ENCODE measurements around the gene ARHGAP33. TPM values are rescaled to one million over a fixed set of nuclear protein-coding genes. Genes with fewer than 3 reads are reported as not detected.

The ARHGAP33 gene
- total RNA-seq, 3 donors from 2014 or later = 5.5 to 6.9 (median 6.2) TPM

DNA sequence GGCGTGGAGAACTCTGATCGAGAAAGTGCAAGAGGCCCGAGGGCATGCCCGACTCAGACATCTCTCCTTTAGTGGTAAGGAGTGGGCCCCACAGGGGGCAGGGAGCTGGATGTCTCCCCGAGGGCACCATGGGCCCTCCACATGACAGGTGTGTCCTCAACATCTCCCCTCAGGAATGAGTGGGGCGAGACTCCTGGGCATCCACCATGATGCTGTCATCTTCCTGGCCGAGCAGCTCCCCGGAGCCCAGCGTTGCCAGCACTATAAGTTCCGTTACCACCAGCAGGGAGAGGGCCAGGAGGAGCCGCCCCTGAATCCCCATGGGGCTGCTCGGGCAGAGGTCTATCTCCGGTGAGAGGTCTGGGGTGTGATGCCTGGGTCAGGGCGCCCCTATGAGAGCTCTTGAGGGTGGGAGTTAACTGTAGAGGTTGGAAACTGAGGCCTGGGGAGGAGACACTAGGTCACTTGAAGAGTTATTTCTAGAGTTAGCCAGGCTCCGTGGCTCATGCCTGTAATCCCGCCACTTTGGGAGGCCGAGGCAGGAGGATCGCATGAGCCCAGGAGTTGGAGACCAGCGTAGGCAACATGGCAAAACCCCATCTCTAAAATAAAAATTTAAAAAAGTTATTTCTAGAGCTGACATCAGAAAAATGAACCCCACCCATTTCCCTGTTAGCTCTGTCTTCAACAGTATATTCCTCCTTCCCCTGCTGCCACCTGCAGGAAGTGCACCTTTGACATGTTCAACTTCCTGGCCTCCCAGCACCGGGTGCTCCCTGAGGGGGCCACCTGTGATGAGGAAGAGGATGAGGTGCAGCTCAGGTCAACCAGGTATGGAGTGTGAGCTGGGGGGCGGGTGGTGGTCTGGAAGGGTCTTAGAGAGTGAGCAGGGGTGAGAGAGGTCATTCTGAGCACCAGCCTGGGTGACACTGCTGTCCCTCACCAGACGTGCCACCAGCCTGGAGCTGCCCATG lies 38.2 kb upstream of the ARHGAP33 start:
- Mint-ChIP-seq H3K4me1 (ENCODE audit: low read depth) (peaks cover 24% of the 10 kb centered on the region), H3K4me3 (no peak overlapping the region), H3K9me3 (no peaks in the 10 kb centered on the region), H3K27me3 (ENCODE audit: low read depth) (no peaks in the 10 kb centered on the region), H3K36me3 (ENCODE audit: insufficient read depth) (peaks cover 28% of the 10 kb centered on the region)
- DNase-seq (no peak), ATAC-seq (no peak)

DNA sequence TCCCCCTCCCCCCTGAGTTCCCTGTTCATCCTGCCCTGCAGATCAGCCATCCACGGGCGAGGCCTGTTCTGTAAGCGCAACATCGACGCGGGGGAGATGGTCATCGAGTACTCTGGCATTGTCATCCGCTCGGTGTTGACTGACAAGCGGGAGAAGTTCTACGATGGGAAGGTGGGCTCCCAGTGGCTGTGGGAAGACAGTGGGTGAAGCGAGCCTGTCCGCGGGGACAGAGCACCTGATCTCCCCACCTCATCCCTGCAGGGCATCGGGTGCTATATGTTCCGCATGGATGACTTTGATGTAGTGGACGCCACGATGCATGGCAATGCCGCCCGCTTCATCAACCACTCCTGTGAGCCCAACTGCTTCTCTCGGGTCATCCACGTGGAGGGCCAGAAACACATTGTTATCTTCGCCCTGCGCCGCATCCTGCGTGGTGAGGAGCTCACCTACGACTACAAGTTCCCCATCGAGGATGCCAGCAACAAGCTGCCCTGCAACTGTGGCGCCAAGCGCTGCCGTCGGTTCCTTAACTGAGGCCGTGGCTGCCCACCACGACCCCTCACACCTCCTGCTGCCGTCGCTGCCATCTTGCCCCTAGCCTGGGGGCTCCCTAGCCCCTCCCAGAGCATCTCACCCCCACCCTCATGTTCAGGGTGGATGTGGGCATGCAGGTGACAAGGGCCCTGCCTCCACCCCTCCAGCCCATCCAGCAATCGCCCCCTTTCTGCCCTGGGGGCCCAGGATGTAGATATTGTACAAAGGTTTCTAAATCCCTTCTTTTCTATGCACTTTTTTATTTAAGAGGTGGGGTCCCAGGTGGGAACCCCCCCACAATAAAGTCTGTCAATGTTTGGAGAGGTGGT lies 37.1 kb upstream of the ARHGAP33 start:
- peaks cover 34% of the 10 kb centered on the region for H3K36me3 Mint-ChIP-seq (ENCODE audit: insufficient read depth)
- ATAC-seq = no peak

DNA sequence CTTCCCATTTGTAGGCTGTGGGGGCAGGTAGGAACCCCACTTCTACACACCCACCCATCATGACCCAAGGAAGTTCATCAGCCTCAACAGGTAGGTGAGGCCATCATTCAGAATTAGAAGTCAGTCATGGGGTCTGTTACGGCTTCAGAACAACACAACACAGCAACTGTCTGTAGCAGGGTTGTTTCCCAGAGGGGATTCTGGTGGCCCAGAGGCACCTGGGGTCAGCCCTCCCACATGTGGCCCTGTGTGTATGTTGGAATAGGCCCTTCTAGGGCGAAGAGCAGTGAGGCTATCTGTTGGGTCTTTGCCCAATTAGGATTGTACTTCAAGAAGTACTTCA lies 36.5 kb upstream of the ARHGAP33 start:
- Mint-ChIP-seq H3K4me1 (ENCODE audit: low read depth) (peaks cover 38% of the 10 kb centered on the region), H3K36me3 (ENCODE audit: insufficient read depth) (peaks cover 33% of the 10 kb centered on the region), H3K27me3 (ENCODE audit: low read depth) (no peaks in the 10 kb centered on the region)

More for the DNA sequence above, 37.1 kb upstream of the ARHGAP33 start:
- DNase-seq = no peak
- H3K4me3 Mint-ChIP-seq = no peak overlapping the region
- peaks cover 34% of the 10 kb centered on the region for H3K4me1 Mint-ChIP-seq (ENCODE audit: low read depth)
- H3K27me3 Mint-ChIP-seq (ENCODE audit: low read depth) = no peaks in the 10 kb centered on the region
- no peaks in the 10 kb centered on the region for H3K9me3 Mint-ChIP-seq

DNA sequence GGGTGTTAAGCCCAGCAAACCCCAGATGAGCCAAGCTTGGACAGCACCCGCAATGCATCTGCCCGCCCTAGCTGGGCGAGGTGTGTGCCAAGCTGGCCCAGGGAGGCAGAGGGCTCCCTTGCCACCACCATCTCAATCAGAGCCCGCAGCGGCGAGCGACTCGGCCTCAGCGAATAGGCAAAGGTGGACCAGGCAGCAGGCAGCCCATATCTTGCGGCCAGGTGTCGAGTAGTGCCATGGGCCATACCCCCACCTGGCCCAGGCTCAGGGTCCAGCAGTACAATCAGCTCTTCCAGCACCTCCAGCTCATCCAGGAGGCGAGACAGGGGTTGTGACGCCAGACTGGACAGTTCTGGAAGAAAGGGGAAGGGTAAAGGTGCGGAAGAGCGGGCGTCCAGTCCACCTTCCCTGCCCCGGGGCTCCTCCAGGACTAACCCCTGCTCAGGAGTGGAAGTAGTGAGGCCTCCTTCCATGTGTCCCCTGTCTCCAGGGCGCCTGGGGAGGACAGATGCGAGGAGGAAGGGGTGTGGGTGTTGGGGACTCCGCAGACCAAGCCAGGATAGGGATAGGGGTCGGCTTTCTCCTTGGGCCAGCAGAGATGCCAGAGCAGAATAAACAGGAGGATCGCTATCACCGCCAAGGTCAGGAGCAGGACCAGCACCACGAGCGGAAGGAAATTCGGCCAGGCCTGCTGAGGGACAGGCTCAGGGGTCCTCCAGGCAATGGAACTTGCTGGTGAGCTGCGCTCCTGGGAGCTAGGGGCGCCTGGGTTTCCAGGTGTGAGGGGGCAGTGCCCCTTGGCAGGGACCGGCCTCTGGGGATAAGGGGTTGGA lies 35.9 kb upstream of the ARHGAP33 start:
- Mint-ChIP-seq H3K4me1 (ENCODE audit: low read depth) (peaks cover 44% of the 10 kb centered on the region), H3K27me3 (ENCODE audit: low read depth) (no peaks in the 10 kb centered on the region), H3K9me3 (no peaks in the 10 kb centered on the region), H3K36me3 (ENCODE audit: insufficient read depth) (peaks cover 28% of the 10 kb centered on the region), H3K4me3 (peak overlapping the region; percentile 88)
- ATAC-seq (no peak), DNase-seq (no peak)

More for the DNA sequence above, 36.5 kb upstream of the ARHGAP33 start:
- no peaks in the 10 kb centered on the region for H3K9me3 Mint-ChIP-seq
- no peak for ATAC-seq
- no peak for DNase-seq
- H3K4me3 Mint-ChIP-seq = no peak overlapping the region

DNA sequence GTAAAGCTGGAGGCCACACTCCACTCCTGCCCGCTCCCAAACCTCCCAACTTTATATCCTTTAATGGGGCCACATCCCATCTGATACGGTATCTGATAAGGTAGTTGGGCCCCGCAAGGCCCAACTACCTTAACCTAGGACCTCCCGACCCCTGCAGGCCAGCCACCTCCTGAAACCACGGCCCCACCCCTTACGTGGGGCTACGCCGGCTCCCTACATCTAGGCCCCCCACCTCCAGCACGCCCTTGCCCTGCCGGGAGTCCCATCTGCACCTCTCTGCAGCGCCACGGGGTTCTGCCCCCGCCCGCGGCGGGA lies 35.3 kb upstream of the ARHGAP33 start:
- H3K4me1 Mint-ChIP-seq (ENCODE audit: low read depth) = peaks cover 46% of the 10 kb centered on the region
- peak overlapping the region; percentile 88 for H3K4me3 Mint-ChIP-seq
- ATAC-seq = peak; percentile 8 to 10
- DNase-seq = no peak
- H3K36me3 Mint-ChIP-seq (ENCODE audit: insufficient read depth) = peaks cover 23% of the 10 kb centered on the region
- H3K27me3 Mint-ChIP-seq (ENCODE audit: low read depth) = no peaks in the 10 kb centered on the region
- no peaks in the 10 kb centered on the region for H3K9me3 Mint-ChIP-seq

DNA sequence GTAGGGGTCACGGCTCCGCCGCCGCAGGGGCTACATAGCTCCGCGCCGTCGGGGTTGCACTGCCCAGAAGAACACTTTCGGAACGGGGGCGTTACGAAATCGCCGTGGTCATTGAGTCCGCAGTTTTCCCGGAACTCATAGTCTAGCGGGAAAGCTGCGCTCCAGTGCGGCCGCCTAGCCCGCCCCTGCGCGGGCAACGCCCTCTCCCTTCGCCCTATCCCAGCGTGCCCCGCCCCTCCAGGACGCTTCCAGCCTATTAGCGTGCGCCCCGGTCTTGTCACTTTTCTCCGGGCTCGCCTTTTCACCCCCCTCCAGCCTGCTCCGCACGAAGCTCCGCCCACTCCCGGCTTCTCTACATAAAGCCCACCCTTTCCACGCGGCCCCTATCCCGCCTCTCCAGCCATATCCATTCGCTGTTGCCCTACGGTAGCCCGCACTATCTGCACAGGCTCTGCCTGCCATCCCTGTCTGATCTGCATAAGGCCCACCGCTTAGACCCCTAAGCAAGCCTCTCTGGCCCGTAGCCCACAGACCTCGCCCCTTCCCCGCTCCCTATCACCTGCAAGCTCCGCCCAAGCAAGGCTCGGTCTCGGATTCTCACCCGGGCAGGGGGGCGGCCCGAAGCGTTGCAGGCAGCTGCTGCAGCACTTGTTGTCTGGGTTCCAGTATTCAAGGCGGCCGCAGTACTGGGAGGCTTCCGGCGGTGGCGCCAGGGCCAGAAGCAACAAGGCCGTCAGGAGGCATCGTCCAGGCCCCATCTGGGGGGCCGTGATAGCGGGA lies 34.8 kb upstream of the ARHGAP33 start:
- DNase-seq (peak; percentile 91), ATAC-seq (peak; percentile 66 to 72)
- Mint-ChIP-seq H3K9me3 (no peaks in the 10 kb centered on the region), H3K27me3 (ENCODE audit: low read depth) (no peaks in the 10 kb centered on the region), H3K4me1 (ENCODE audit: low read depth) (peaks cover 48% of the 10 kb centered on the region), H3K36me3 (ENCODE audit: insufficient read depth) (peaks cover 23% of the 10 kb centered on the region), H3K4me3 (peak overlapping the region; percentile 88)

DNA sequence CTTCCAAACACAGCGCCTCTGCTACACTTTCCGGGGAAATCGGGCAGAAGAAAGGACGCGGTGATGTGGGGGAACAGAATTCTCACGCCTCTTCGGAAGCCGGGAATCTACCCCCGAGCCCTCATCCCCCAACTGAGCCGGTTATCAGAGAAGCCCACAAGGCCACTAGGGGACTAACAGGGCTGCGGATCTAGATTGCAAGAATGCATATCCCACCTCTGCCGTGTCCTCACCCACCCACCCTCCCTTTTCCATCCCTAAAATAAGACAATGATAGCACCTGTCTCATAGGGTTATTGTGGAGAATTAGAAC lies 34.2 kb upstream of the ARHGAP33 start:
- H3K4me3 Mint-ChIP-seq = peak overlapping the region; percentile 88
- no peaks in the 10 kb centered on the region for H3K9me3 Mint-ChIP-seq
- H3K27me3 Mint-ChIP-seq (ENCODE audit: low read depth) = no peaks in the 10 kb centered on the region
- peaks cover 21% of the 10 kb centered on the region for H3K36me3 Mint-ChIP-seq (ENCODE audit: insufficient read depth)
- no peak for DNase-seq
- no peak for ATAC-seq
- H3K4me1 Mint-ChIP-seq (ENCODE audit: low read depth) = peaks cover 54% of the 10 kb centered on the region

DNA sequence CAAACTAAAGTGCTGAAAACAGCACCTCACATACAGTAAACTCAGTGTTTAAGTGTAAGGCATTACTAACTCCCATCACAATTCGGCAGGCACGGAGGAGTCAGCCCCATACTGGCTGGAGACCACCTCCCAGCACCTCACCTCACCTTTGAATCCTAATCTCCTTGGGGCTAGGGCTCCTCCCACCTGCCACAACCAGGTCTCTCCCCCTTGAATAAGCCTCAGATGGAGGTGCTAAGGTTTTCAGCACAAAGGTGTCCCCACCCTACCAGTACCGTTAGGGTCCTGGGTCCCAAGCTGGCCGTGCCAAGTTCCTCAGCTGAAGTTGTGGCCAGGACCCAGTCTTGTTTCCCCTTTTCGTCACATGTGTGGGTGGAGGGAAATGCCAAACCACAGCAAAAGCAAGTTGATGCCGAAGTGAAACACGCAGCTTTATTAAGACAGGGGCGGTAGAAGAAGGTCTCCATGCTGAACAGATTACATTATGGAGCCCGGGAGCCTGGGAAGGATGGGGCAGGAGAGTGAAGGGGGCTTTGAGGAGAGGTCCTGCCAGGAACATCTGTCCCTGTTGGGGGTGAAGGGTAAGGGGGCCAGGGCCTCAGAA lies 33.1 kb upstream of the ARHGAP33 start, which contains the start of gene IGFLR1:
IGFLR1 (minus strand) TSS at position 332 of the 604 bp plus-strand sequence. CDS start 1,272 bp downstream, outside the sequence.
- DNase-seq (peak; percentile 63), ATAC-seq (peak; percentile 4 to 6)
- Mint-ChIP-seq H3K27me3 (ENCODE audit: low read depth) (no peaks in the 10 kb centered on the region), H3K9me3 (no peaks in the 10 kb centered on the region), H3K4me1 (ENCODE audit: low read depth) (peaks cover 56% of the 10 kb centered on the region), H3K36me3 (ENCODE audit: insufficient read depth) (peaks cover 16% of the 10 kb centered on the region), H3K4me3 (peak within 1 kb of the TSS; percentile 87)

DNA sequence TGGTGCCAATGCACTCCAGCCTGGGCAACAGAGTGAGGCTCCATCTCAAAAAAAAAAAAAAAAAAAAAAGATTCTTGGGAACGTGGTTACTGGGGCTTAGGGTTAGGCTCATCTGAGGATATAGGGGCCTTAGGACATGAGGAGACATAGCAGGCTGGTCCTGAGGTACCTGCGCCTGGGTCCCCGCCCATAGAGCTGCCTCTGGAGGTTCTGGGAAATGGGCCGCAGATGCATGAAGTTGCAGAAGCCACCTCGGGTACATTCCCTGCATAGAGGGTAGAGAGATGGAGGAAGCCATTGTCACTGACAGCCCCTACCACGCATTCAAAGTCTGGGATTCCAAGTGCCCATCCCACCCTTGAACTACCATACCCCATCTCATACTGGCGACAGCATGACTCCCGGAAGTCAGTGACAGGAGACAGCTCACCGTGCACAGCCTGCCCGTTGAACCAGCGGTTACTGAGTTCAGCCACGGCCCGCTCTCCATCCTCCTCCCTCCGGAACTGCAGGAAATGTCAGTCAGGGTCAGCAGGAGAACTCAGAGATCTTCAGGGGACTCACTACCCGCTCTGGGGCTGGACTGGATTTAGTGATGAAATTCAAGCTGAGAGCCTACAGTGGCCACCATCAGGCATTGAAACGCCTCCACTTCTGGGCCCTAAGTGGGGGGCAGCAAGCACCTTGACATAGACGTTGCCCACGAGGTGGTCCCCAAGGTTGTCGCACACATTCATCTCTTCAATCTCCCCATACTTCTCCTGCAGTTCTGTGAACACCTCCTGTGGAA lies 31.5 kb upstream of the ARHGAP33 start:
- Mint-ChIP-seq H3K4me1 (ENCODE audit: low read depth) (peaks cover 65% of the 10 kb centered on the region), H3K36me3 (ENCODE audit: insufficient read depth) (peaks cover 8% of the 10 kb centered on the region), H3K9me3 (no peaks in the 10 kb centered on the region), H3K27me3 (ENCODE audit: low read depth) (no peaks in the 10 kb centered on the region), H3K4me3 (peak overlapping the region; percentile 98)
- ATAC-seq = no peak
- DNase-seq = no peak

DNA sequence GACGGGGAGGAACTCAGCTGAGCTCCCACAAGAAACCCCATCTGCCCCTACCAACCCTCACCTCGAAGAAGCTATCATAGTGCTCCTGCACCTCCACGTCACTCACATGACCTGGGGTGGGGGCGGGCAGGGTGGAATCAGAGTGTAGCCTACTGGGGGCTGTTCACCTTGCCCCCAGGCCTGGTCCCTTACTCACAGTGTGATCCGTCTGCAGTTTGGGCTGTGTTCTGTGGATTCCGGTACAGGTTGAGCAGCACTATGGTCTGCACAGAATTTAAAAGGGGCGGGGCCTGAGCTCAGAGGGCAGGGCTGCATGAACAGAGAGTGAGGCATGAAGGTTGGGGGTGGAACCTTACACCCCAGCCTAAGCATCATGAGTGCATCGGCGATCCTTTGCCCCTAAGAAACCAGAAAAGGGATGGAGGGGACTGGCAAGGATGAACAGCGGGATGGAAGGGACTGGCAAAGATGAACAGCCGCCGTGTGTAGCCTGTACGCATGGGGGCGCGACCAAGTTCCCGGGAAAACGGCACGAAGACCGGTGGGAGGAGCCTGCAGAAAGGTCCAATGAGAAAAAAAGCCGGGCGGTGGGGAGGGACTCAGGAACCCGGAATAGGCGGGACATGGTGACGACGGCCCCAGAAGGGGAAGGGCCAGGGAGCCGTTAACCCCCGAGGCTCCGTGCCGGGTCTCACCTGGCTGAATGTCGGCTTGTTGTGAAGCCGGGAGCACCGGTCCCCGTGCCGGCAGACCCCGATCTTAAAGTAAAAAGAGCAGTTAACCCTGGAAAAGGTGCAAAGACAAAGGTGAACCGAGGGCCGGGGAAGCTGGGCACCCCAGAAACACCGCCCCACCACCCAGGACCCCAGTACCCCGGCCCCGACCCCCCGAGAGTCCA lies 30.7 kb upstream of the ARHGAP33 start:
- Mint-ChIP-seq H3K36me3 (ENCODE audit: insufficient read depth) (peaks cover 8% of the 10 kb centered on the region), H3K4me1 (ENCODE audit: low read depth) (peaks cover 65% of the 10 kb centered on the region), H3K4me3 (peak overlapping the region; percentile 98), H3K27me3 (ENCODE audit: low read depth) (no peaks in the 10 kb centered on the region), H3K9me3 (no peaks in the 10 kb centered on the region)
- DNase-seq (peak; percentile 90), ATAC-seq (peak; percentile 62 to 64)

DNA sequence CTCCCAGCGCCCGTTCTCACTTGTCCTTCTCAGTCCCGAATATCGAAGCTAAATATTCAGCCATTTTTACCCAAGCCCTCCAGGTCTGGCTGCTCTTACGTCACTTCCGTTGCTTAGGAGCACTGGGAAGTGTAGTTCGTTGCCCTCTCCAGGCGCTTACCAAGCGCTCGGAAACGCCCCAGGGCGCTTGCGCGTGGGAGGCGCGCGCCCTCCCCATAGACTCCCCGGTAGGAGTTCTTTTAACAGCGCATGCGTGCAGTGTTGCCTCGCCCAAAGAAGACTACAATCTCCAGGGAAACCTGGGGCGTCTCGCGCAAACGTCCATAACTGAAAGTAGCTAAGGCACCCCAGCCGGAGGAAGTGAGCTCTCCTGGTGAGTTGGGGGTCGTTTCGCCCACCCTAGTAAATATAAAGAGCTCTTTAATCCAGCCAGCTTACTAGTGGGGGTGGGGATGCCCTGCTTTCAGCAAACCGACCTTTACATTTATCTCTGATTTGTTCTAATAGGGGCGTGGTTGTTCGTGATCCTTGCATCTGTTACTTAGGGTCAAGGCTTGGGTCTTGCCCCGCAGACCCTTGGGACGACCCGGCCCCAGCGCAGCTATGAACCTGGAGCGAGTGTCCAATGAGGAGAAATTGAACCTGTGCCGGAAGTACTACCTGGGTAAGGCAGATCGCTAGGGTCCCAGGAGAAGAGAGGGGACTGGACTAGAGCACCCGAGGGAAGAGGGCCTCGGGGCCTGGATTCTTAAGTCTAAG lies 29.9 kb upstream of the ARHGAP33 start, which contains the start of the genes PSENEN and U2AF1L4:
PSENEN (plus strand) TSS at position 324 of the 759 bp plus-strand sequence; CDS start at position 604, 280 bp downstream.
U2AF1L4 (minus strand) TSS at position 91 of the 759 bp plus-strand sequence; CDS start at position 64, 27 bp downstream.
- Mint-ChIP-seq H3K9me3 (no peaks in the 10 kb centered on the region), H3K36me3 (ENCODE audit: insufficient read depth) (peaks cover 8% of the 10 kb centered on the region), H3K4me3 (peak within 1 kb of the TSS; percentile 98), H3K4me1 (ENCODE audit: low read depth) (peaks cover 66% of the 10 kb centered on the region), H3K27me3 (ENCODE audit: low read depth) (no peaks in the 10 kb centered on the region)
- ATAC-seq = peak; percentile 63 to 64
- DNase-seq = peak; percentile 94

Measured in activated T-cell treated with anti-CD3 and anti-CD28 coated beads, Interleukin-2, amount 50 U/mL, for 4 hours (primary cell).